ENCODE data around the gene FANCC. TPM values are rescaled to one million over a fixed set of nuclear protein-coding genes. Genes with fewer than 3 reads are reported as not detected.

FANCC gene
- total RNA-seq, 4 donors from 2014 or later = 3.4 to 12.2 (median 5.6) TPM

GRCh38 chr9:95193480-95193879 lies 124.0 kb downstream of the FANCC start:
- TF ChIP-seq CTCF (IDR thresholded peaks at IDR 0.05; ENCODE audit: low read depth) = no peak

- no peak for TF ChIP-seq CTCF (IDR thresholded peaks at IDR 0.05; ENCODE audit: low read depth)
Measured at GRCh38 chr9:95193067-95193466, 124.4 kb downstream of the FANCC start.

GRCh38 chr9:95192631-95193030 lies 124.9 kb downstream of the FANCC start:
- TF ChIP-seq CTCF (IDR thresholded peaks at IDR 0.05; ENCODE audit: low read depth) = no peak

GRCh38 chr9:95190413-95190812 lies 127.1 kb downstream of the FANCC start:
- no peak for TF ChIP-seq CTCF (IDR thresholded peaks at IDR 0.05; ENCODE audit: low read depth)

- no peak for TF ChIP-seq CTCF (IDR thresholded peaks at IDR 0.05; ENCODE audit: low read depth)
Measured at GRCh38 chr9:95189251-95190098, 128.0 kb downstream of the FANCC start.

GRCh38 chr9:95188459-95188858 lies 129.1 kb downstream of the FANCC start:
- TF ChIP-seq CTCF (IDR thresholded peaks at IDR 0.05; ENCODE audit: low read depth) = no peak

- TF ChIP-seq CTCF (IDR thresholded peaks at IDR 0.05; ENCODE audit: low read depth) = no peak
Measured at GRCh38 chr9:95185956-95186355, 131.6 kb downstream of the FANCC start.

Measured in subcutaneous adipose tissue (tissue), 4 donors.